GM18861 (cell line): ENCODE results near the gene LDHA.
A peak's percentile ranks its signal among the peaks of the same experiment; 100 is the strongest.
"Not testable (repeated sequence)": the region's sequence is repeated elsewhere in the genome, so short reads cannot be mapped to it uniquely, and the experiment has no call there.

ENCODE experiments used
- ATAC-seq: cut with Tn5 transposase; IDR thresholded peaks from one replicate; pipeline ENCODE4 v1.9.1; 2021; ENCODE audit not compliant: unreplicated experiment

The LDHA gene

GRCh38 chr11:18393581-18394274 is 635 bp upstream of the LDHA start:
- ATAC-seq = no peak

GRCh38 chr11:18394928-18395734 is 768 bp downstream of the LDHA start:
- no peak for ATAC-seq

GRCh38 chr11:18395735-18396504 is 1.6 kb downstream of the LDHA start:
- ATAC-seq = peak; percentile 59

DNA sequence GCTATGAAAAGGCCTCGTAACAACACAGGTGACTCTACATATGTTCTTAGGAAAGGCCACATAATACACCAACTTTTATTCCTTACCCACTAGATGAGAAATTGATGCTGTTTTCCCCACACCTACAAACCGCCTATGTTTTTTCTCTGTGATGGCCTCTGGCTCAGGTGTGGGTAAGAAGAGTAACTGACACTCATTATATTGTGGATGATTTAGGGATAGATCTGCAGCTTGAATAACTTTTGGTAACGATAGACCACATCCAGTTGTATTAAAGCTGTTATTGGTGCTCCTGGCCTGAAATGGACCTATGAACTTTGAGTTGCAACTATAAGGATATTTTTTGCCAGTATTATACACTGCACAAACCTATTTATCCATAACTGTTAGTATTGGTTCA is 3.6 kb downstream of the LDHA start:
- ATAC-seq = no peak

- not testable (repeated sequence) for ATAC-seq
Observed at GRCh38 chr11:18401077-18401476, 6.7 kb downstream of the LDHA start.

DNA sequence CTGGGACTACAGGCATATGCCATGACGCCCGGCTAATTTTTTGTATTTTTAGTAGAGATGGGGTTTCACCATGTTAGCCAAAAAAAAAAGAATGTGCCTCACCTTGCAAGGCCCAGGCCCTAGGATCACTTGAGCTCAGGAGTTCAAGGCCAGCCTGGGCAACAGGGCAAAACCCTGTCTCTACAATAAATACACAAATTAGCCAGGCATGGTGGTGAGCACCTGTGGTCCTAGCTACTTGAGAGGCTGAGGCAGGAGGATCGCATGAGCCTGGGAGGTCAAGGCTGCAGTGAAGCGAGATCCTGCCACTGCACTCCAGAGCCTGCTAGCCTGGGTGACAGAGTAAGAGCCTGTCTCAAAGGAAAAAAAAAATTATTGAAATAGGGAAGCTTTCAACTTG is 9.7 kb downstream of the LDHA start:
- no peak for ATAC-seq

DNA sequence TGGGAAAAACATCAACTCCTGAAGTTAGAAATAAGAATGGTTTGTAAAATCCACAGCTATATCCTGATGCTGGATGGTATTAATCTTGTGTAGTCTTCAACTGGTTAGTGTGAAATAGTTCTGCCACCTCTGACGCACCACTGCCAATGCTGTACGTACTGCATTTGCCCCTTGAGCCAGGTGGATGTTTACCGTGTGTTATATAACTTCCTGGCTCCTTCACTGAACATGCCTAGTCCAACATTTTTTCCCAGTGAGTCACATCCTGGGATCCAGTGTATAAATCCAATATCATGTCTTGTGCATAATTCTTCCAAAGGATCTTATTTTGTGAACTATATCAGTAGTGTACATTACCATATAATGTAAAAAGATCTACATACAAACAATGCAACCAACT is 13.0 kb downstream of the LDHA start:
- not testable (repeated sequence) for ATAC-seq

DNA sequence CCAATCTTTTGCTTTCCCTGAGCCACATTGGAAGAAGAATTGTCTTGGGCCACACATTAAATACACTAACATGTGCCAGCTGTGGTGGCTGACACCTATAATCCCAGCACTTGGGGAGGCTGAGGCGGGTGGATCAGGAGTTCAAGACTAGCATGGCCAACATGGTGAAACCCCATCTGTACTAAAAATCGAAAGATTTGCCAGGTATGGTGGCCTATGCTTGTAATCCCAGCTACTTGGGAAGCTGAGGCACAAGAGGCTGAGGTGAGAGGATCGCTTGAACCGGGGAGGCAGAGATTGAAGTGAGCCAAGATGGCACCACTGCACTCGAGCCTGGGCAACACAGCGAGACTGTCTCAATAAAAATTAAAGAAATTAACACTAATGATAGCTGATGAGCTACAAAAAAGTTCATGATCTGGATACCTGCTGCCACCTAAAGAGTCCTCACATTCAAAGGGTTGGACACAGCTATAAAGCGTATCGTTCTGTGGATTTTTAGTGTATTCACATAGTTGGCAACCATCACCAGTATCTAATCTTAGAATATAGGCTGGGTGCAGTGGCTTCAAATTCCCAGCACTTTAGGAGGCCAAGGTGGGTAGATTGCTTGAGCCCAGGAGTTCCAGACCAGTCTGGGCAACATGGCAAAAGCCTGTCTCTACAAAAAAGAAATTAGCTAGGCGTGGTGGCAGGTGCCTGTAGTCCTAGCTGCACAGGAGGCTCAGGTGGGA is 14.4 kb downstream of the LDHA start:
- no peak for ATAC-seq

GRCh38 chr11:18416459-18416858 is 22.1 kb downstream of the LDHA start:
- no peak for ATAC-seq

- ATAC-seq = no peak
Observed at GRCh38 chr11:18419040-18419439, 24.7 kb downstream of the LDHA start.

DNA sequence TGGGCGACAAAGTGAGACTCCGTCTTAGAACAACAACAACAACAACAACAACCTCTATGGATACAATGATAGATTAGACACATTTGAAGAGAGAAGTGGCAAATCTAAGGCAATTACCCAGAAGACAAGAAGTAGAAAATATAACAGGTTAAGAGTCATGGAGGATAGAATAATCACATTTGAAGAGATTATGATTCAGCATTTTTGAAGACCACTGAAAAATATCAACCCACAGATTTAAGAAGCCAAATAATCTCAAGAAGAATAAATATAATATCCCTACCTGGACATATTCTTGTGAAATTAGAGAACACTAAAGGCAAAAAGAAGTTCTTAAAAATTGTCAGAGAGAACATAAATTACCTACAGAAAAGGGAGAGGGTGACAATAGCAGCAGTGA is 25.7 kb downstream of the LDHA start:
- no peak for ATAC-seq

- no peak for ATAC-seq
Observed at GRCh38 chr11:18427240-18427639, 32.9 kb downstream of the LDHA start.

GRCh38 chr11:18429332-18429731 is 35.0 kb downstream of the LDHA start:
- ATAC-seq = no peak

DNA sequence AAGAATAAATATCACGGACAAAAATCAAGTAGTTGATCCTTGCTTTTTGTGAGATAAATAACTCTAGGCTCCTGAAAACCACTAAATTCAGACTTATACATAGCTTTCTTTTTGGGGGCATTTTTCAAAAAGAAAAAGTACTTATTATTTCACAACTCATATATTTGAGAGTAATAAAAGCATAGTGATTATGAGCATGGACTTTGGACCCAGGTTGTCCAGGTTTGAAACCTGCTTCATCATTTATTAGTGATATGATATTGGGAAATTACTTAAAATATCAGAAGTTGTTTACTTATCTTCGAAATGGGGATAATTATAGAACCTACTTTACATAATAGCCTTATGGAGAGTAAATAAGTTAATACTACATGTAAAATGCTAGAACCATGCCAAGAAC is 44.3 kb downstream of the LDHA start:
- no peak for ATAC-seq

- ATAC-seq = no peak
Observed at GRCh38 chr11:18449251-18449650, 54.9 kb downstream of the LDHA start.

- no peak for ATAC-seq
Observed at GRCh38 chr11:18452927-18453326, 58.6 kb downstream of the LDHA start.

DNA sequence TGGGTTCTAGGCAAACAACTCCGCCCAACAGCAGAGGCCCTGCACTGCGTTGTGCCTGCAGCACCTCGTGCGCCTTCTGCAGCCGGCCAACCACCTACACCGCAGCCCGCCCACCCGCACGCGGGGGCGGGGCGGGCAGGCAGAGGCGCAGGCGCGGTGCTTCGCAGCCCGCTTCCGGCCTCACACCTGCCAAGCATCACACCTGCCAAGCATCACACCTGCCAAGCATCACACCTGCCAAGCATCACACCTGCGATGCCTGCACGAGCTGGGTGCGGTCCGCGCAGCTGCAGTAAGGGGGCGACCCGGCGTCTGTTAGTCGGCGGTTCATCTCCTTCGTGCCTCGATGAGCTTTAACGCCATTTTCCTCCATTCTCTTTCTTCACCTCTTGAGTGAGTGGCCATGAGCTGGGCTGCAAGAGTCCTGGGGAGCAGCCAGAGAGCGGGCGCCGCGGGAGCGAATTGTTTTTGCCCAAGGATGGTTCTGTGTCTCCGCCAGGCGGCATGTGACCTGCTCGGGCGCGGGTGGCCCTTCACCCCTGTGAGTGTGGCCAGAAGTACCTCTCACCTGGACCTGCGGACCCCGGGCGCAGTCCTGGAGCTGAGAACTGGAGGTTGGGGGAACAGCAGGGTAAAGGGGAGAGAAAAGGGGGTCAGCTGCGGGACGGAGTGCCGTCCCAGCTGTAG is 61.5 kb downstream of the LDHA start, which contains the start of gene LDHAL6A:
TSS of gene LDHAL6A (plus strand) at position 171 of the 687 bp plus-strand sequence. CDS start 825 bp downstream, outside the sequence.
- ATAC-seq = no peak

GRCh38 chr11:18457450-18457849 is 63.1 kb downstream of the LDHA start:
- no peak for ATAC-seq
